Measurements from ENCODE around the gene NAT9. TPM values are rescaled to one million over a fixed set of nuclear protein-coding genes. Genes with fewer than 3 reads are reported as not detected.

NAT9 gene
- total and polyA plus RNA-seq, 2 experiments from 2014 or later = 37.3 to 37.5 TPM

GRCh38 chr17:74770498-74771318, 5.4 kb downstream of the NAT9 start:
- Histone ChIP-seq H3K79me2 (replicated peaks; ENCODE audit: insufficient read depth) (peaks cover 15% of the 10 kb centered on the region), H3K4me1 (ENCODE audit: insufficient read depth) (peaks cover 5% of the 10 kb centered on the region; the same call in 1 of the 2 replicates), H3K9me2 (ENCODE audit: insufficient read depth) (no peaks in the 10 kb centered on the region), H3K4me3 (no peak overlapping the region), H3K36me3 (ENCODE audit: insufficient read depth) (peaks cover 8% of the 10 kb centered on the region), H3F3A (replicated peaks; ENCODE audit: low read depth) (peaks cover 3% of the 10 kb centered on the region; the same call in 1 of the 2 replicates), H4K20me1 (replicated peaks; ENCODE audit: insufficient read depth) (peaks cover 13% of the 10 kb centered on the region; the same call in 1 of the 2 replicates), H2AFZ (no peak overlapping the region), H3K4me2 (no peak overlapping the region), H3K27me3 (ENCODE audit: insufficient read depth) (no peaks in the 10 kb centered on the region), H3K27ac (ENCODE audit: low read depth) (peak overlapping the region; percentile 26; the same call in 1 of the 2 replicates)
- Mint-ChIP-seq H3K27me3 (ENCODE audit: insufficient read depth, low read depth, poor library complexity) (peaks cover 25% of the 10 kb centered on the region), H3K27ac (no peak overlapping the region), H3K4me1 (peaks cover 11% of the 10 kb centered on the region; the same call in 2 of the 3 replicates), H3K4me3 (no peak overlapping the region), H3K36me3 (ENCODE audit: low read depth) (peaks cover 55% of the 10 kb centered on the region), H3K9me3 (no peaks in the 10 kb centered on the region)
- DNase-seq (ENCODE audit: low spot score) (peak; percentile 85), ATAC-seq (peak; percentile 92)
- TF ChIP-seq ETS1 (IDR thresholded peaks at IDR 0.05) = no peak
- TF ChIP-seq ZNF114 (CRISPR knock-in tag; IDR thresholded peaks at IDR 0.05) = no peak
- peak; percentile 7; the same call in 1 of the 2 replicates for TF ChIP-seq POLR2AphosphoS5 (IDR thresholded peaks at IDR 0.05; ENCODE audit: low read depth)
- TF ChIP-seq CTCF (conservative IDR thresholded peaks at IDR 0.05; ENCODE audit: low read depth in 2 of 2) = peak; percentile 77 to 97
- TF ChIP-seq ZNF462 (CRISPR knock-in tag; IDR thresholded peaks at IDR 0.05) = no peak
- TF ChIP-seq EZH2phosphoT487 (IDR thresholded peaks at IDR 0.05; ENCODE audit: unreplicated experiment) = no peak
